ENCODE results near the gene HIVEP3.

Gene HIVEP3

GRCh38 chr1:41891199-41891896 lies 27.4 kb downstream of the HIVEP3 start:
- no peak for FAIRE-seq

GRCh38 chr1:41890825-41891198 lies 27.9 kb downstream of the HIVEP3 start:
- FAIRE-seq: no peak

- no peak for FAIRE-seq
These were observed 29.0 kb downstream of the HIVEP3 start for GRCh38 chr1:41889506-41890414.

GRCh38 chr1:41888756-41889155 lies 30.0 kb downstream of the HIVEP3 start:
- no peak for FAIRE-seq

- no peak for FAIRE-seq
These were observed 31.4 kb downstream of the HIVEP3 start for GRCh38 chr1:41887365-41887764.

GRCh38 chr1:41884256-41885230 lies 34.2 kb downstream of the HIVEP3 start:
- no peak for FAIRE-seq

- no peak for FAIRE-seq
These were observed 35.2 kb downstream of the HIVEP3 start for GRCh38 chr1:41883507-41883906.

- no peak for FAIRE-seq
These were observed 36.2 kb downstream of the HIVEP3 start for GRCh38 chr1:41882486-41882885.

- no peak for FAIRE-seq
These were observed 36.6 kb downstream of the HIVEP3 start for GRCh38 chr1:41882068-41882477.

- FAIRE-seq: no peak
These were observed 37.5 kb downstream of the HIVEP3 start for GRCh38 chr1:41880950-41881885.

- FAIRE-seq: no peak
These were observed 38.5 kb downstream of the HIVEP3 start for GRCh38 chr1:41880261-41880660.

GRCh38 chr1:41879617-41880016 lies 39.1 kb downstream of the HIVEP3 start:
- no peak for FAIRE-seq

- FAIRE-seq: no peak
These were observed 39.8 kb downstream of the HIVEP3 start for GRCh38 chr1:41878911-41879310.

- FAIRE-seq: no peak
These were observed 40.2 kb downstream of the HIVEP3 start for GRCh38 chr1:41878495-41878894.

GRCh38 chr1:41876576-41877445 lies 41.9 kb downstream of the HIVEP3 start:
- no peak for FAIRE-seq

- no peak for FAIRE-seq
These were observed 43.2 kb downstream of the HIVEP3 start for GRCh38 chr1:41875487-41875886.

- no peak for FAIRE-seq
These were observed 43.8 kb downstream of the HIVEP3 start for GRCh38 chr1:41874903-41875411.

- FAIRE-seq: no peak
These were observed 44.5 kb downstream of the HIVEP3 start for GRCh38 chr1:41874151-41874719.

GRCh38 chr1:41872074-41872473 lies 46.6 kb downstream of the HIVEP3 start:
- FAIRE-seq: no peak

GRCh38 chr1:41870076-41870562 lies 48.6 kb downstream of the HIVEP3 start:
- no peak for FAIRE-seq

Data from A204.1 (cell line).